ENCODE data around the gene EVPL. TPM values are rescaled to one million over a fixed set of nuclear protein-coding genes. Genes with fewer than 3 reads are reported as not detected.

The EVPL gene
- total RNA-seq, 1 experiment from 2014 or later: 1.3 TPM

GRCh38 chr17:76038050-76038449, 10.9 kb upstream of the EVPL start (continued):
- TF ChIP-seq CTCF (IDR thresholded peaks at IDR 0.05) (no peak), TP53 (CRISPR knock-in tag; IDR thresholded peaks at IDR 0.05) (no peak), ZNF263 (CRISPR knock-in tag; IDR thresholded peaks at IDR 0.05; ENCODE audit: low read depth) (no peak), MYBL2 (CRISPR knock-in tag; IDR thresholded peaks at IDR 0.05) (no peak), NFATC4 (CRISPR knock-in tag; IDR thresholded peaks at IDR 0.05) (no peak), FOXK1 (CRISPR knock-in tag; IDR thresholded peaks at IDR 0.05) (no peak)

- no peak for DNase-seq (ENCODE audit: low spot score)
- peak; percentile 43 for ATAC-seq
- Mint-ChIP-seq H3K4me3 (no peak overlapping the region), H3K4me1 (peaks cover 19% of the 10 kb centered on the region), H3K36me3 (peaks cover 31% of the 10 kb centered on the region), H3K27me3 (ENCODE audit: low read depth) (no peaks in the 10 kb centered on the region), H3K9me3 (no peaks in the 10 kb centered on the region), H3K27ac (peak overlapping the region; percentile 90)
- ChIA-PET CTCF (interaction anchor here (0.9 to 5.5 kb wide), 6 partner anchors 13 to 110 kb away, joined by 3 to 42 read pairs (median 4); partner anchors contain the start of gene CDK3), POLR2A (interaction anchor here (0.5 kb wide), 1 partner anchor 43 kb away, joined by 5 read pairs; no protein-coding TSS in a partner anchor)
- TF ChIP-seq, protein P1, sequence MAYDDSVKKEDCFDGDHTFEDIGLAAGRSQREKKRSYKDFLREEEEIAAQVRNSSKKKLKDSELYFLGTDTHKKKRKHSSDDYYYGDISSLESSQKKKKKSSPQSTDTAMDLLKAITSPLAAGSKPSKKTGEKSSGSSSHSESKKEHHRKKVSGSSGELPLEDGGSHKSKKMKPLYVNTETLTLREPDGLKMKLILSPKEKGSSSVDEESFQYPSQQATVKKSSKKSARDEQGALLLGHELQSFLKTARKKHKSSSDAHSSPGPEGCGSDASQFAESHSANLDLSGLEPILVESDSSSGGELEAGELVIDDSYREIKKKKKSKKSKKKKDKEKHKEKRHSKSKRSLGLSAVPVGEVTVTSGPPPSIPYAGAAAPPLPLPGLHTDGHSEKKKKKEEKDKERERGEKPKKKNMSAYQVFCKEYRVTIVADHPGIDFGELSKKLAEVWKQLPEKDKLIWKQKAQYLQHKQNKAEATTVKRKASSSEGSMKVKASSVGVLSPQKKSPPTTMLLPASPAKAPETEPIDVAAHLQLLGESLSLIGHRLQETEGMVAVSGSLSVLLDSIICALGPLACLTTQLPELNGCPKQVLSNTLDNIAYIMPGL (CRISPR knock-in tag; IDR thresholded peaks at IDR 0.05): no peak
- TF ChIP-seq, protein P2, sequence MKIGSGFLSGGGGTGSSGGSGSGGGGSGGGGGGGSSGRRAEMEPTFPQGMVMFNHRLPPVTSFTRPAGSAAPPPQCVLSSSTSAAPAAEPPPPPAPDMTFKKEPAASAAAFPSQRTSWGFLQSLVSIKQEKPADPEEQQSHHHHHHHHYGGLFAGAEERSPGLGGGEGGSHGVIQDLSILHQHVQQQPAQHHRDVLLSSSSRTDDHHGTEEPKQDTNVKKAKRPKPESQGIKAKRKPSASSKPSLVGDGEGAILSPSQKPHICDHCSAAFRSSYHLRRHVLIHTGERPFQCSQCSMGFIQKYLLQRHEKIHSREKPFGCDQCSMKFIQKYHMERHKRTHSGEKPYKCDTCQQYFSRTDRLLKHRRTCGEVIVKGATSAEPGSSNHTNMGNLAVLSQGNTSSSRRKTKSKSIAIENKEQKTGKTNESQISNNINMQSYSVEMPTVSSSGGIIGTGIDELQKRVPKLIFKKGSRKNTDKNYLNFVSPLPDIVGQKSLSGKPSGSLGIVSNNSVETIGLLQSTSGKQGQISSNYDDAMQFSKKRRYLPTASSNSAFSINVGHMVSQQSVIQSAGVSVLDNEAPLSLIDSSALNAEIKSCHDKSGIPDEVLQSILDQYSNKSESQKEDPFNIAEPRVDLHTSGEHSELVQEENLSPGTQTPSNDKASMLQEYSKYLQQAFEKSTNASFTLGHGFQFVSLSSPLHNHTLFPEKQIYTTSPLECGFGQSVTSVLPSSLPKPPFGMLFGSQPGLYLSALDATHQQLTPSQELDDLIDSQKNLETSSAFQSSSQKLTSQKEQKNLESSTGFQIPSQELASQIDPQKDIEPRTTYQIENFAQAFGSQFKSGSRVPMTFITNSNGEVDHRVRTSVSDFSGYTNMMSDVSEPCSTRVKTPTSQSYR (CRISPR knock-in tag; IDR thresholded peaks at IDR 0.05): no peak
- TF ChIP-seq, protein P3, sequence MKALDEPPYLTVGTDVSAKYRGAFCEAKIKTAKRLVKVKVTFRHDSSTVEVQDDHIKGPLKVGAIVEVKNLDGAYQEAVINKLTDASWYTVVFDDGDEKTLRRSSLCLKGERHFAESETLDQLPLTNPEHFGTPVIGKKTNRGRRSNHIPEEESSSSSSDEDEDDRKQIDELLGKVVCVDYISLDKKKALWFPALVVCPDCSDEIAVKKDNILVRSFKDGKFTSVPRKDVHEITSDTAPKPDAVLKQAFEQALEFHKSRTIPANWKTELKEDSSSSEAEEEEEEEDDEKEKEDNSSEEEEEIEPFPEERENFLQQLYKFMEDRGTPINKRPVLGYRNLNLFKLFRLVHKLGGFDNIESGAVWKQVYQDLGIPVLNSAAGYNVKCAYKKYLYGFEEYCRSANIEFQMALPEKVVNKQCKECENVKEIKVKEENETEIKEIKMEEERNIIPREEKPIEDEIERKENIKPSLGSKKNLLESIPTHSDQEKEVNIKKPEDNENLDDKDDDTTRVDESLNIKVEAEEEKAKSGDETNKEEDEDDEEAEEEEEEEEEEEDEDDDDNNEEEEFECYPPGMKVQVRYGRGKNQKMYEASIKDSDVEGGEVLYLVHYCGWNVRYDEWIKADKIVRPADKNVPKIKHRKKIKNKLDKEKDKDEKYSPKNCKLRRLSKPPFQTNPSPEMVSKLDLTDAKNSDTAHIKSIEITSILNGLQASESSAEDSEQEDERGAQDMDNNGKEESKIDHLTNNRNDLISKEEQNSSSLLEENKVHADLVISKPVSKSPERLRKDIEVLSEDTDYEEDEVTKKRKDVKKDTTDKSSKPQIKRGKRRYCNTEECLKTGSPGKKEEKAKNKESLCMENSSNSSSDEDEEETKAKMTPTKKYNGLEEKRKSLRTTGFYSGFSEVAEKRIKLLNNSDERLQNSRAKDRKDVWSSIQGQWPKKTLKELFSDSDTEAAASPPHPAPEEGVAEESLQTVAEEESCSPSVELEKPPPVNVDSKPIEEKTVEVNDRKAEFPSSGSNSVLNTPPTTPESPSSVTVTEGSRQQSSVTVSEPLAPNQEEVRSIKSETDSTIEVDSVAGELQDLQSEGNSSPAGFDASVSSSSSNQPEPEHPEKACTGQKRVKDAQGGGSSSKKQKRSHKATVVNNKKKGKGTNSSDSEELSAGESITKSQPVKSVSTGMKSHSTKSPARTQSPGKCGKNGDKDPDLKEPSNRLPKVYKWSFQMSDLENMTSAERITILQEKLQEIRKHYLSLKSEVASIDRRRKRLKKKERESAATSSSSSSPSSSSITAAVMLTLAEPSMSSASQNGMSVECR (CRISPR knock-in tag; IDR thresholded peaks at IDR 0.05; ENCODE audit: borderline replicate concordance): no peak
- TF ChIP-seq PREB (CRISPR knock-in tag; IDR thresholded peaks at IDR 0.05; ENCODE audit: borderline replicate concordance): no peak
- no peak for TF ChIP-seq NR1H2 (CRISPR knock-in tag; IDR thresholded peaks at IDR 0.05)
- TF ChIP-seq ZNF138 (CRISPR knock-in tag; conservative IDR thresholded peaks at IDR 0.05): no peak
- no peak for TF ChIP-seq ZNF121 (CRISPR knock-in tag; IDR thresholded peaks at IDR 0.05)
- TF ChIP-seq CTCF (IDR thresholded peaks at IDR 0.05): no peak
- TF ChIP-seq, protein P4, sequence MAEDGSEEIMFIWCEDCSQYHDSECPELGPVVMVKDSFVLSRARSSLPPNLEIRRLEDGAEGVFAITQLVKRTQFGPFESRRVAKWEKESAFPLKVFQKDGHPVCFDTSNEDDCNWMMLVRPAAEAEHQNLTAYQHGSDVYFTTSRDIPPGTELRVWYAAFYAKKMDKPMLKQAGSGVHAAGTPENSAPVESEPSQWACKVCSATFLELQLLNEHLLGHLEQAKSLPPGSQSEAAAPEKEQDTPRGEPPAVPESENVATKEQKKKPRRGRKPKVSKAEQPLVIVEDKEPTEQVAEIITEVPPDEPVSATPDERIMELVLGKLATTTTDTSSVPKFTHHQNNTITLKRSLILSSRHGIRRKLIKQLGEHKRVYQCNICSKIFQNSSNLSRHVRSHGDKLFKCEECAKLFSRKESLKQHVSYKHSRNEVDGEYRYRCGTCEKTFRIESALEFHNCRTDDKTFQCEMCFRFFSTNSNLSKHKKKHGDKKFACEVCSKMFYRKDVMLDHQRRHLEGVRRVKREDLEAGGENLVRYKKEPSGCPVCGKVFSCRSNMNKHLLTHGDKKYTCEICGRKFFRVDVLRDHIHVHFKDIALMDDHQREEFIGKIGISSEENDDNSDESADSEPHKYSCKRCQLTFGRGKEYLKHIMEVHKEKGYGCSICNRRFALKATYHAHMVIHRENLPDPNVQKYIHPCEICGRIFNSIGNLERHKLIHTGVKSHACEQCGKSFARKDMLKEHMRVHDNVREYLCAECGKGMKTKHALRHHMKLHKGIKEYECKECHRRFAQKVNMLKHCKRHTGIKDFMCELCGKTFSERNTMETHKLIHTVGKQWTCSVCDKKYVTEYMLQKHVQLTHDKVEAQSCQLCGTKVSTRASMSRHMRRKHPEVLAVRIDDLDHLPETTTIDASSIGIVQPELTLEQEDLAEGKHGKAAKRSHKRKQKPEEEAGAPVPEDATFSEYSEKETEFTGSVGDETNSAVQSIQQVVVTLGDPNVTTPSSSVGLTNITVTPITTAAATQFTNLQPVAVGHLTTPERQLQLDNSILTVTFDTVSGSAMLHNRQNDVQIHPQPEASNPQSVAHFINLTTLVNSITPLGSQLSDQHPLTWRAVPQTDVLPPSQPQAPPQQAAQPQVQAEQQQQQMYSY (CRISPR knock-in tag; IDR thresholded peaks at IDR 0.05): no peak
Observed at GRCh38 chr17:76036497-76037261, 9.6 kb upstream of the EVPL start.

Data from WTC11 (cell line).